ENCODE results near the gene PAMR1.

Gene PAMR1

GRCh38 chr11:35402751-35403660 lies 122.4 kb downstream of the PAMR1 start:
- DNase-seq (ENCODE audit: low read depth): no peak

- DNase-seq (ENCODE audit: low read depth): no peak
Measured at GRCh38 chr11:35398881-35399280, 126.5 kb downstream of the PAMR1 start.

GRCh38 chr11:35394941-35395340 lies 130.5 kb downstream of the PAMR1 start:
- DNase-seq (ENCODE audit: low read depth): no peak

- no peak for DNase-seq (ENCODE audit: low read depth)
Measured at GRCh38 chr11:35393098-35393497, 132.3 kb downstream of the PAMR1 start.

- peak; percentile 77 for DNase-seq (ENCODE audit: low read depth)
Measured at GRCh38 chr11:35391922-35392688, 133.3 kb downstream of the PAMR1 start.

- no peak for DNase-seq (ENCODE audit: low read depth)
Measured at GRCh38 chr11:35390737-35391682, 134.4 kb downstream of the PAMR1 start.

GRCh38 chr11:35389897-35390465 lies 135.4 kb downstream of the PAMR1 start:
- peak; percentile 27 for DNase-seq (ENCODE audit: low read depth)

GRCh38 chr11:35389112-35389511 lies 136.3 kb downstream of the PAMR1 start:
- no peak for DNase-seq (ENCODE audit: low read depth)

- no peak for DNase-seq (ENCODE audit: low read depth)
Measured at GRCh38 chr11:35388061-35388460, 137.4 kb downstream of the PAMR1 start.

GRCh38 chr11:35387111-35387982 lies 138.1 kb downstream of the PAMR1 start:
- no peak for DNase-seq (ENCODE audit: low read depth)

GRCh38 chr11:35383953-35384352 lies 141.5 kb downstream of the PAMR1 start:
- DNase-seq (ENCODE audit: low read depth): no peak

Data from activated T-cell treated with anti-CD3 and anti-CD28 coated beads for 48 hours (primary cell).